ENCODE results near the gene LBP. TPM values are rescaled to one million over a fixed set of nuclear protein-coding genes. Genes with fewer than 3 reads are reported as not detected.

Gene LBP
- total RNA-seq, 3 donors from 2014 or later, result 0.14 to 0.34 TPM; not detected in 1

- Histone ChIP-seq H3K4me1 (ENCODE audit: low read depth) (no peaks in the 10 kb centered on the region), H3K36me3 (ENCODE audit: low read depth) (no peaks in the 10 kb centered on the region), H3K4me3 (no peak overlapping the region), H3K9me3 (no peaks in the 10 kb centered on the region)
- TF ChIP-seq, protein P1, sequence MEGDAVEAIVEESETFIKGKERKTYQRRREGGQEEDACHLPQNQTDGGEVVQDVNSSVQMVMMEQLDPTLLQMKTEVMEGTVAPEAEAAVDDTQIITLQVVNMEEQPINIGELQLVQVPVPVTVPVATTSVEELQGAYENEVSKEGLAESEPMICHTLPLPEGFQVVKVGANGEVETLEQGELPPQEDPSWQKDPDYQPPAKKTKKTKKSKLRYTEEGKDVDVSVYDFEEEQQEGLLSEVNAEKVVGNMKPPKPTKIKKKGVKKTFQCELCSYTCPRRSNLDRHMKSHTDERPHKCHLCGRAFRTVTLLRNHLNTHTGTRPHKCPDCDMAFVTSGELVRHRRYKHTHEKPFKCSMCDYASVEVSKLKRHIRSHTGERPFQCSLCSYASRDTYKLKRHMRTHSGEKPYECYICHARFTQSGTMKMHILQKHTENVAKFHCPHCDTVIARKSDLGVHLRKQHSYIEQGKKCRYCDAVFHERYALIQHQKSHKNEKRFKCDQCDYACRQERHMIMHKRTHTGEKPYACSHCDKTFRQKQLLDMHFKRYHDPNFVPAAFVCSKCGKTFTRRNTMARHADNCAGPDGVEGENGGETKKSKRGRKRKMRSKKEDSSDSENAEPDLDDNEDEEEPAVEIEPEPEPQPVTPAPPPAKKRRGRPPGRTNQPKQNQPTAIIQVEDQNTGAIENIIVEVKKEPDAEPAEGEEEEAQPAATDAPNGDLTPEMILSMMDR (IDR thresholded peaks at IDR 0.05), result no peak
- DNase-seq (no peak), ATAC-seq (no peak)
- intact Hi-C loops (cut with DNase I, micrococcal nuclease), result no loop called here
Observed at GRCh38 chr20:38330638-38331037, 15.6 kb upstream of the LBP start.

- DNase-seq, result no peak
- TF ChIP-seq, protein P1 (IDR thresholded peaks at IDR 0.05), result no peak
- no peak overlapping the region for H3K4me3 ChIP-seq
- H3K9me3 ChIP-seq, result no peaks in the 10 kb centered on the region
- H3K4me1 ChIP-seq (ENCODE audit: low read depth), result no peaks in the 10 kb centered on the region
- intact Hi-C loops (cut with DNase I, micrococcal nuclease), result no loop called here
- no peak for ATAC-seq
- H3K36me3 ChIP-seq (ENCODE audit: low read depth), result no peaks in the 10 kb centered on the region
Observed at GRCh38 chr20:38331245-38331644, 15.0 kb upstream of the LBP start.

DNA sequence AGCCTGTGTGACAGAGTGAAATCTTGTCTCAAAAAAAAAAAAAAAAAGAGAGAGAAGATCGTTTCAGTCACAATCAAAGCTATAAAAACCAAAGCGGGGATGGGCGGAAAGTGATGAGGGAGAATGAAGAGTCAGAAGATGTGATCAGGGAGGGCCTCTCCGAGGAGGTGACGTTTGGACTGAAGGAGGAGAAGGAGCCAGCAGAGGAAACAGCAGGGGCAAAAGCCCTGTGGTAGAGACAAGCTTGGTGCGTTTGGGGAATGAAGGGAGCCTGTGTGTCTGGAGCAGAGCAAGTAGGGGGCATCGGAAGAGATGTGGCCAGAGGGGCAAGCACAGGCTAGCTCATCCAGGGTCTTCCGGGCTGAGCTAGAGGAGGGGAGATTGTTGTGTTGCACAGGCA, 14.5 kb upstream of the LBP start:
- ATAC-seq (no peak), DNase-seq (no peak)
- H3K9me3 ChIP-seq, result no peaks in the 10 kb centered on the region
- TF ChIP-seq, protein P1 (IDR thresholded peaks at IDR 0.05), result no peak
- H3K4me1 ChIP-seq (ENCODE audit: low read depth), result no peaks in the 10 kb centered on the region
- intact Hi-C loops (cut with DNase I, micrococcal nuclease), result no loop called here
- H3K4me3 ChIP-seq, result no peak overlapping the region
- H3K36me3 ChIP-seq (ENCODE audit: low read depth), result no peaks in the 10 kb centered on the region

GRCh38 chr20:38334016-38334415, 12.3 kb upstream of the LBP start:
- intact Hi-C loops (cut with DNase I, micrococcal nuclease), result no loop called here
- TF ChIP-seq, protein P1 (IDR thresholded peaks at IDR 0.05), result no peak
- ATAC-seq, result no peak

GRCh38 chr20:38336726-38337125, 9.6 kb upstream of the LBP start:
- TF ChIP-seq, protein P1 (IDR thresholded peaks at IDR 0.05), result no peak
- H3K4me1 ChIP-seq (ENCODE audit: low read depth), result no peaks in the 10 kb centered on the region
- no peak for DNase-seq
- peaks cover 6% of the 10 kb centered on the region for H3K9me3 ChIP-seq
- ATAC-seq, result no peak
- intact Hi-C loops (cut with DNase I, micrococcal nuclease), result no loop called here
- no peak overlapping the region for H3K4me3 ChIP-seq
- no peaks in the 10 kb centered on the region for H3K36me3 ChIP-seq (ENCODE audit: low read depth)

More at GRCh38 chr20:38334016-38334415, 12.3 kb upstream of the LBP start:
- no peaks in the 10 kb centered on the region for H3K36me3 ChIP-seq (ENCODE audit: low read depth)
- no peak for DNase-seq
- peaks cover 6% of the 10 kb centered on the region for H3K9me3 ChIP-seq
- no peak overlapping the region for H3K4me3 ChIP-seq
- H3K4me1 ChIP-seq (ENCODE audit: low read depth), result no peaks in the 10 kb centered on the region

DNA sequence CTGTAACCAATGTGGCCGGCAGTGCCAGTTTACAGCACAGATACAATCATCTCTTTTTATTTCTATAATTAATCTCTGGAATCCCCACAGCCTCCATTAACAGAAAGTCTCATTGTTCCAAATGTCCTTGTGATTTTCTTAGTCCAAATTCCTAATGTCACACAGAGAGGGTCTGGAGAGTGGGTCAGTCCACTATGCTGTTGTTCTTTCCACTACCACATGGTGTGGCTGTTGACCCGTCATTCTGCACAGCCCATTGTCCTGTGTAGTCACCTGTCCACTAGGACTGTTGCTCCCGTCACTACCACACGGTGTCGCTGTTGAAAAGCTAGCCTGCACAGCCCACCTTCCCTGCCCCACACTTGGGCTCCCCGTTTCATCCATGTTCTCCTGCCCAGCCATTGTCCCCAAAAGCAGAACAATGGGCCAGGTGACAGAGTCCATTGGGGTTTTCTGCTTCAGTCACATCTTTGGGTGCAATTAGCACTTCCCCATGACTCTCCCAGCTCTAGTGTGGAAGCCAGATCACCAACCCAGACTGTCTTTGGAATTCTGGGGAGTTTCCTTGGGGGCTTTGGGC, 8.6 kb upstream of the LBP start:
- ATAC-seq (peak; percentile 61), DNase-seq (peak in 1 of 3 donors; percentile 20)
- Histone ChIP-seq H3K4me1 (ENCODE audit: low read depth) (no peaks in the 10 kb centered on the region), H3K36me3 (ENCODE audit: low read depth) (no peaks in the 10 kb centered on the region), H3K9me3 (peaks cover 6% of the 10 kb centered on the region), H3K4me3 (no peak overlapping the region)
- TF ChIP-seq, protein P1 (IDR thresholded peaks at IDR 0.05), result no peak
- intact Hi-C loops (cut with DNase I, micrococcal nuclease), result no loop called here

All from mucosa of descending colon (tissue), 3 donors.